ENCODE measurements around the gene ANKRD63. TPM values are rescaled to one million over a fixed set of nuclear protein-coding genes. Genes with fewer than 3 reads are reported as not detected.

Gene ANKRD63
- total RNA-seq, 1 experiment from 2014 or later: 0.46 TPM

GRCh38 chr15:40296561-40297230 is 13.8 kb upstream of the ANKRD63 start:
- no peak overlapping the region for H3K4ac ChIP-seq (ENCODE audit: low read depth, low read length)
- no peak overlapping the region for H2AK5ac ChIP-seq (ENCODE audit: insufficient read length, low read length)
- H3K27me3 Mint-ChIP-seq (ENCODE audit: low read depth): peaks cover 61% of the 10 kb centered on the region
- H3K27me3 ChIP-seq (ENCODE audit: insufficient read depth, low read length): peaks cover 12% of the 10 kb centered on the region; the same call in 1 of the 2 replicates
- no peaks in the 10 kb centered on the region; the same call in 1 of the 2 replicates for H3K4me1 ChIP-seq (ENCODE audit: insufficient read depth, low read length)
- H3K9ac ChIP-seq (ENCODE audit: extremely low read depth, insufficient read length, low read length): no peak overlapping the region
- peaks cover 15% of the 10 kb centered on the region in 2 experiments for H3K9me3 Mint-ChIP-seq
- no peak overlapping the region for H2BK5ac ChIP-seq (ENCODE audit: insufficient read length, low read length)
- no peak overlapping the region for H3K23ac ChIP-seq (ENCODE audit: insufficient read length, low read depth, low read length)
- no peak overlapping the region for H2BK12ac ChIP-seq (ENCODE audit: insufficient read length, low read depth, low read length)
- no peak for DNase-seq
- no peaks in the 10 kb centered on the region for H3K79me2 ChIP-seq (ENCODE audit: insufficient read depth, low read length)
- H2BK15ac ChIP-seq (ENCODE audit: low read depth, low read length): no peak overlapping the region
- H3K4me3 Mint-ChIP-seq: peak overlapping the region in 1 of 2 experiments; percentile 32; a peak in 1 of 5 replicates
- no peak overlapping the region for H3K4me2 ChIP-seq (ENCODE audit: insufficient read depth, insufficient read length, low read length)
- no peak overlapping the region for H4K8ac ChIP-seq (replicated peaks; ENCODE audit: insufficient read length, low read depth, low read length)
- no peaks in the 10 kb centered on the region for H3K23me2 ChIP-seq (ENCODE audit: insufficient read length, low read depth, low read length, poor library complexity, severe bottlenecking)
- H3K56ac ChIP-seq (ENCODE audit: insufficient read length, low read depth, low read length): no peak overlapping the region
- H3K4me1 Mint-ChIP-seq: peaks cover 14 to 28% of the 10 kb centered on the region in 2 experiments
- H2AFZ ChIP-seq (ENCODE audit: low read length): no peak overlapping the region
- H2BK120ac ChIP-seq (ENCODE audit: low read depth, low read length, poor library complexity, severe bottlenecking): no peak overlapping the region
- no CpG with 5 or more reads among the region's 5 CpGs for WGBS (ENCODE audit: extremely low coverage, insufficient read length, low lambda C conversion rate)
- no peak overlapping the region for H3K18ac ChIP-seq (ENCODE audit: insufficient read length, low read depth, low read length)
- H2BK20ac ChIP-seq (ENCODE audit: low read depth, low read length, poor library complexity, severe bottlenecking): no peak overlapping the region
- H3K9me3 ChIP-seq (ENCODE audit: control insufficient read depth, low read depth, low read length): no peaks in the 10 kb centered on the region
- H4K91ac ChIP-seq (ENCODE audit: insufficient read length, low read depth, low read length): no peak overlapping the region
- no peak overlapping the region; a peak in 1 of 7 replicates for H3K27ac Mint-ChIP-seq
- H3K14ac ChIP-seq (ENCODE audit: insufficient read depth, low read length): no peak overlapping the region; the same call in 1 of the 2 replicates
- no peak overlapping the region for H4K5ac ChIP-seq (ENCODE audit: insufficient read length, low read depth, low read length)
- no peak for TF ChIP-seq CTCF (conservative IDR thresholded peaks at IDR 0.05)
- no peak overlapping the region for H3K27ac ChIP-seq (ENCODE audit: insufficient read length, low read depth, low read length)
- H3T11ph ChIP-seq (ENCODE audit: low read length): no peak overlapping the region
- H3K36me3 Mint-ChIP-seq (ENCODE audit: insufficient read depth in 1 of 3, low read depth in 3 of 3): peaks cover 2 to 16% (median 5%) of the 10 kb centered on the region in 3 experiments; a peak in 5 of 7 replicates
- no peaks in the 10 kb centered on the region for H3K79me1 ChIP-seq (ENCODE audit: insufficient read depth, low read depth, low read length, poor library complexity, severe bottlenecking)
- H4K20me1 ChIP-seq (ENCODE audit: control insufficient read depth, insufficient read depth, insufficient read length): no peaks in the 10 kb centered on the region
